Neuron (in vitro differentiated cells): Measurements from ENCODE around the gene SHB.
"Not testable (repeated sequence)": the region's sequence is repeated elsewhere in the genome, so short reads cannot be mapped to it uniquely, and the experiment has no call there.

Experiments
- H2AFZ ChIP-seq: one replicate; pipeline ENCODE4 v1.6.1; 2013; ENCODE audit warnings: low read depth, mild to moderate bottlenecking, inconsistent platforms, low read length, moderate library complexity
- H3K27me3 ChIP-seq: one replicate; pipeline ENCODE4 v1.6.1; 2013; ENCODE audit warnings: low read length; ENCODE audit not compliant: insufficient read depth
- H3K36me3 ChIP-seq: one replicate; pipeline ENCODE4 v1.6.1; 2013; ENCODE audit warnings: low read length; ENCODE audit not compliant: insufficient read depth
- H3K4me1 ChIP-seq: one replicate; pipeline ENCODE4 v1.6.1; 2013; ENCODE audit warnings: low read length; ENCODE audit not compliant: insufficient read depth
- H3K4me3 ChIP-seq: 2 replicates; pipeline ENCODE4 v1.5.1; 2013; ENCODE audit warnings: mild to moderate bottlenecking, low read length, moderate library complexity
- H3K9me3 ChIP-seq: one replicate; pipeline ENCODE4 v1.6.1; 2013; ENCODE audit warnings: low read length

SHB gene

DNA sequence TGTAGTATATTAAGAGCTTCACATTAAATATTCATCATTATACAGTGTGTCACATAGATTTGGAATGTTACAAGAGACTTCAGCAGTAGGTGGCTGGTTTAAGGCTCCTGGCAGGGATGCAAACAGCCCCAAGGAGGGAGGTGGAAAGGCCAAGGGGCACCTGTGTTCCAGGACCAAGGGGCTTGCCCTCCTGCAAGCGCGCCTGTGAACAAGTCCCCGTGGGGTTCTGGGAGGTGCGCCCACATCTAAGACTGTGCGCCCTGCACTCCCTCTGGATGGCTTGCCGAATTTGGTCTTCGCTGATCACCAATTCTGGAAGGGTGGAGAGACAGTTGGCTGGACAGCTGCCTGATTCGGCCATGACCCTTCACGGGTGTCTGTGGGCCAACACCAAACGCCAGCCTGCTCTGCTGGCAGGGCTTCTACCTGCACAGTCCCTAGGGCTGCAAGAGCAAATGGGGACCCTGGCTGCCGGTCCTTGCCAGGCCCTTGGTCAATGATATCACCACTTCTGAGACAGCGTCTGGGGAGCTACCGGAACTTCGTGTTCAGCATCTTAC lies 153.0 kb downstream of the SHB start:
- H3K27me3 ChIP-seq = no peaks in the 10 kb centered on the region
- H3K4me3 ChIP-seq = no peak overlapping the region
- H3K4me1 ChIP-seq = peaks cover 20% of the 10 kb centered on the region
- H3K36me3 ChIP-seq = no peaks in the 10 kb centered on the region
- H3K9me3 ChIP-seq = no peaks in the 10 kb centered on the region
- H2AFZ ChIP-seq = no peak overlapping the region

- Histone ChIP-seq H2AFZ (no peak overlapping the region), H3K4me1 (peaks cover 15% of the 10 kb centered on the region), H3K27me3 (no peaks in the 10 kb centered on the region), H3K9me3 (no peaks in the 10 kb centered on the region), H3K4me3 (no peak overlapping the region), H3K36me3 (no peaks in the 10 kb centered on the region)
These were observed 154.2 kb downstream of the SHB start for GRCh38 chr9:37914701-37915358.

DNA sequence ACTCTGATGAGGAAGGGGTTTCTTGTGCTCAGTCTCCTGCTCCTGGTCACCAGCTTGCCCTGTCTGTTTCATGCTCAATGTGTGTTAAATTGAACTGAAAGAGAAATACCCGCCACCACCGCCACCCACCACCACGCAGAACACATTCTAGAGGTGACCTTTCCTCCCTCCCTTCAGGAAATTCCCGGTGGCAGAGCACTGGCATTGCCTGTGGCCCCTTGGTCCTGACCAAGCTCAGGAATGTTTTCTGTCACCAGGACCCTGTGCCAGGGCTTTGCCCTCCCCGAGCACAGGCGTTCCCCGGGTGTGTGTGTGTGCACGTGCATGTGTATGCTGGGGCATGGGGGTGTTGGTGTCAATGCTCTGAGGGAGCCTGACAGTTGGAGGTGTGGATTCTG lies 154.9 kb downstream of the SHB start:
- H2AFZ ChIP-seq = no peak overlapping the region
- no peaks in the 10 kb centered on the region for H3K9me3 ChIP-seq
- H3K4me1 ChIP-seq = peaks cover 8% of the 10 kb centered on the region
- no peaks in the 10 kb centered on the region for H3K36me3 ChIP-seq
- H3K4me3 ChIP-seq = no peak overlapping the region
- H3K27me3 ChIP-seq = no peaks in the 10 kb centered on the region

GRCh38 chr9:37913480-37914153 lies 155.4 kb downstream of the SHB start:
- Histone ChIP-seq H2AFZ (no peak overlapping the region), H3K36me3 (no peaks in the 10 kb centered on the region), H3K9me3 (no peaks in the 10 kb centered on the region), H3K27me3 (no peaks in the 10 kb centered on the region), H3K4me3 (no peak overlapping the region), H3K4me1 (peaks cover 7% of the 10 kb centered on the region)

- Histone ChIP-seq H3K4me3 (no peak overlapping the region), H3K9me3 (no peaks in the 10 kb centered on the region)
These were observed 157.8 kb downstream of the SHB start for GRCh38 chr9:37911271-37911681.

GRCh38 chr9:37910271-37910670 lies 158.8 kb downstream of the SHB start:
- H3K27me3 ChIP-seq = no peaks in the 10 kb centered on the region
- no peak overlapping the region for H2AFZ ChIP-seq
- H3K4me3 ChIP-seq = no peak overlapping the region
- no peaks in the 10 kb centered on the region for H3K36me3 ChIP-seq
- H3K9me3 ChIP-seq = no peaks in the 10 kb centered on the region
- no peaks in the 10 kb centered on the region for H3K4me1 ChIP-seq

More at GRCh38 chr9:37911271-37911681, 157.8 kb downstream of the SHB start:
- no peak overlapping the region for H2AFZ ChIP-seq
- H3K4me1 ChIP-seq = no peaks in the 10 kb centered on the region
- H3K27me3 ChIP-seq = no peaks in the 10 kb centered on the region
- no peaks in the 10 kb centered on the region for H3K36me3 ChIP-seq

DNA sequence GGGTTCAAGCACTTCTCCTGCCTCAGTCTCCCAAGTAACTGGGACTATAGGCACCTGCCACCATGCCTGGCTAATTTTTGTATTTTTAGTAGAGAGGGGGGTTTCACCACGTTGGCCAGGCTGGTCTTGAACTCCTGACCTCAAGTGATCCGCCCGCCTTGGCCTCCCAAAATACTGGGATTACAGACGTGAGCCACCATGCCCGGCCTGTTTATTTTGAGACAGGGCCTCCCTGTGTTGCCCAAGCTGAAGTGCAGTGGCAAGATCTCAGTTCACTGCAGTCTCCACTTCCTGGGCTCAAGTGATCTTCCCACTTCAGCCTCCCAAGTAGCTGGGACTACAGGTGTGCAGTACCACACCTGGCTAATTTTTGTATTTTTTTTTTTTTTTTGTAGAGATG lies 159.2 kb downstream of the SHB start:
- H3K4me3 ChIP-seq, H3K27me3 ChIP-seq, H3K4me1 ChIP-seq, H3K9me3 ChIP-seq, H2AFZ ChIP-seq, H3K36me3 ChIP-seq: not testable (repeated sequence)

GRCh38 chr9:37909326-37909725 lies 159.7 kb downstream of the SHB start:
- Histone ChIP-seq H3K36me3 (no peaks in the 10 kb centered on the region), H3K27me3 (no peaks in the 10 kb centered on the region), H3K4me1 (peaks cover 3% of the 10 kb centered on the region), H3K4me3 (no peak overlapping the region), H2AFZ (no peak overlapping the region), H3K9me3 (no peaks in the 10 kb centered on the region)

DNA sequence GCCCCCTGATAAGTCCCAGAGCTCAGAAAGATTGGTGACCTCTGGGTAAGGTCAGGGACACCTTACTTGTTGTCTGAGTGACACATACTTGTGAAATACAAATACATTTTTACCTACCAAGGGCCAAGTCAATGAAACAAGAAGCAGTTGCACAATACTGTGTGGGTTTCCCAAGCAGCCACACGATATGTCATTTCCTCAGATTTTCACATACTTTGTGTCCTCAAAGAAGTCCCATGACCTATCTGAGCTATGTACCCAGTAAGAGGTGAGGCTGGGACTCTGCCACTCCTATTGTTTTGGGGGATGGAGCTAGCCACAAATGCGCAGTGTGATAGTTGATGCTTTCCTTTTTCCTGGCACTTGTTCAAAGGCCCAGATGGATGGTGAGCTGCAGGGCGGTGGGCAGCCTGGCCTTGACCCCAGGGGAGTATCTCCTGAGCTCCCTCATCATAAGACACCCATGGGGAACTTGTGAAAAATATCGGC lies 160.3 kb downstream of the SHB start:
- no peaks in the 10 kb centered on the region for H3K36me3 ChIP-seq
- H3K4me3 ChIP-seq = no peak overlapping the region
- H3K27me3 ChIP-seq = no peaks in the 10 kb centered on the region
- H3K4me1 ChIP-seq = peaks cover 3% of the 10 kb centered on the region
- no peak overlapping the region for H2AFZ ChIP-seq
- H3K9me3 ChIP-seq = no peaks in the 10 kb centered on the region

DNA sequence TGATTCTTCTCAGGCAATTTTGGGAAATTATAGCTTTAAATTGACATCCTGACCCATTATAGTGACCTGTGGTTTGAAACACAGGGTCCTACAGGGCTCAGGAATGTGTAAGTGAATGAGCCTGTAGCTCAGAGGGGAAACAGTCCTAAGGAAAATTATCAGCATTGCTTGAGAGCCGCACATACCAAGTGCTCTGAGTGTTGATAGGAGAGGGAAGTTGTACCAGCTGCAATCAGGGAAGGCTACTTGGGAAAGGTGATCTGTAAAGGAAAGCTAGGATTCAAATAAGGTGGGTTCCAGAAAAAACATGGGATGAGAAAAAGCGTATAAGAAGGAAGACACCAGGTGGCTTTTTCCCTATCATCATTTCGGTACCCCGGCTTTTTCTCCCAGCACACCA lies 160.7 kb downstream of the SHB start:
- Histone ChIP-seq H3K4me1 (peaks cover 4% of the 10 kb centered on the region), H3K27me3 (no peaks in the 10 kb centered on the region), H3K36me3 (no peaks in the 10 kb centered on the region), H3K9me3 (no peaks in the 10 kb centered on the region), H2AFZ (no peak overlapping the region), H3K4me3 (no peak overlapping the region)

DNA sequence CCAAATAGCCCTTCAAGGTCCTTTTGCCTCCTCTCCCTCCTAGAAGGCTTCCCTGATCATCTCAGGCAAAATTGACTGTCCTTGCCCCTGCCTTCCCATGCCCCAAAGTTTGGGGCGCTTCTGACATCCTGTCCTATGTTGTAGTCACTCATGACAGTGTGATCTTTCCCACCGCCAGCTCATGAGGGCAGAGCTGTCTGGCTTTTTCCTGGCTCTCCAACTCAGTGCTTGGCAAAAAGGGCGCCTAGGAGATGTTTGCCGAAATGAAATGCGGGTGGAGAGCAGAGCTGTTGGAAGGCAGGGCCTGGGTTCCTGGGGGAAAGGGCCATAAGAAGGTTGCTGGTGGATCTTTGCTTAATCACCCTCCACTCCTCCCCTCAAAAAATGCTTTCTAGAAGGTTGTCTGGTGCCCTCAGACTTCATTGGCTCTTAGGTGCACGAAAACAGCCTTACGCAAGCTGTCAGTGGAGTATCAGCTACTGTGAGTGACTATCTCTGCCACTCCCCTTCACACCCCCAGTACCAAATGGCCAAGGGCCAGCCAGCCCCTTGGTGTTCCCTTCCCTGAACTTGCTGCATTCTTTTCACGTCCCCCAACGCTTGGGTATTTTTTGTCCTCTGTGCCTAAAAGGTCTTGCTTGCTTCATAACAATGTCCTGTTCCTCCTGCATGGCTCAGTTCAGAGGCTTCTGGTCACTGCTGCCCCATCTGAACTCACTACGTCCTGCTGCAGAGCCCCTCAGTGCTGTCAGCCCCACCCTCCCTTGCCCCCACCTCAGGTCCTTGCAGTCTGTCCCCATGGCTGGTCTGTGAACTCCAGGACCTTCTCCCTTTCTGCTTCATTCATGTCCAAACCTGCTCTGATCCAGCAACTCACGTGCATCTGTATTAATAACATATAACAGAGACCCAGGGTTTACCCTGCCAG lies 162.5 kb downstream of the SHB start:
- Histone ChIP-seq H3K4me3 (no peak overlapping the region), H3K36me3 (no peaks in the 10 kb centered on the region), H2AFZ (no peak overlapping the region), H3K27me3 (no peaks in the 10 kb centered on the region), H3K9me3 (no peaks in the 10 kb centered on the region), H3K4me1 (peaks cover 15% of the 10 kb centered on the region)

DNA sequence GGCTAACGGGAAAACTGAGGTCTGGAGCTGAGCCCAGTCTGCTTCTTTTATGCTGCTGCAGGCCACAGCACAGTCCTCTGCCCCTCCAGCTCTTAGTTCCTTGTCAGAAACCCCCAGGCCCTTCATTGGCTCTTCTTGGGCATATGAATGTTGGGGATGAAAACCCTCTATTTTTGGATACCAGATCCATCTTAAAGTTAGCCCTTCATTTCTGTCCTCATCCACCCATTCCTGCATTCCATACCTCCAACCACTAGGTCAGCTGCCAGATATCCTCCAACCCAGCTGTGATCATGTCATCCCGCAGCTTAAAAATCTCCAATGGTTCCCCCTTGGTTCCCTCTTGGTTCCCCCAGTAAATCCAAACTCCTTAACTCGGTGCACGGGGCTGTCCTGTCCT lies 163.3 kb downstream of the SHB start:
- Histone ChIP-seq H3K4me3 (no peak overlapping the region), H2AFZ (no peak overlapping the region), H3K36me3 (no peaks in the 10 kb centered on the region), H3K27me3 (no peaks in the 10 kb centered on the region), H3K4me1 (peaks cover 15% of the 10 kb centered on the region), H3K9me3 (no peaks in the 10 kb centered on the region)

DNA sequence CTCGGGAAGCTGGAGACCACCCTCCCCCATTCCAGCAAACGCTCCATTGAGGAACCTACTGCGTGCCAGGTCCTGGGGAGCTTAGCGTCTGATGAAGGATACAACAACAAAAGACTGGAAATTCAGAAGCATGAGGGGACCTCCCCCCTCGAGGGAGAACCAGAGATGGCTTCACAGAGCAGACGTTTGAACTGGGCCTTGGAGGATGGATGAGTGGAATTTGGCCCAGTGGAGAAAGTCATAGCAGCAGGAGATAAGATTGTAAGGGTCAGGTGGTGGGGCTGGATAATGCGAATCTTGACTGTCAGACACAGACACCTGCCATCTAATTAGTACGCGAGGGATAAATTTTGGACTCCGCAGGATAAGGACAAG lies 163.9 kb downstream of the SHB start:
- H3K9me3 ChIP-seq = no peaks in the 10 kb centered on the region
- no peak overlapping the region for H2AFZ ChIP-seq
- H3K36me3 ChIP-seq = no peaks in the 10 kb centered on the region
- H3K4me3 ChIP-seq = no peak overlapping the region
- no peaks in the 10 kb centered on the region for H3K27me3 ChIP-seq
- peaks cover 15% of the 10 kb centered on the region for H3K4me1 ChIP-seq
